Measurements from ENCODE around the gene PPCS. TPM values are rescaled to one million over a fixed set of nuclear protein-coding genes. Genes with fewer than 3 reads are reported as not detected.

Gene PPCS
- total and polyA plus RNA-seq, 2 of the 4 experiments (the other 2 are of a cell fraction): 8.2 to 18.9 TPM

DNA sequence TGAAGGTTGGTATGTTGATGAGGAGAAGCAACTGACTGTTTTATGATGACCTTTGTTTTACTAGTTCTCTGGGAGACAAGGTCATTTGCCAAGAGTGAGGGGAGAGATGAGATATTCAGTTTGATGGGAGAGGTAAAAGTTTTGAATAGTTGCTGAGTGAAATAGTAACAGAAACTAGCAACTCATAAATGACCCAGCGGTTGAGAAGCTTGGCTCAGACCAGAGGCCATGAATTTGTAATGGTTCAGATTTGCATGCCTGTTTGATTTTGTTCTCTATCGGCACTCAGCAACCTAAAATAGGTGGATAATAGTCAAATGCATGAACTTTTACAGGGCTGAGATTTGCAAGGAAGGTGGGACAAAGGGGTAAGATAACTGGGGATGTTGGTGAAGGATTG is 13.4 kb downstream of the PPCS start:
- Histone ChIP-seq H2BK15ac (ENCODE audit: low read depth, low read length) (no peak overlapping the region), H3K56ac (ENCODE audit: extremely low read depth, insufficient read depth, low read length) (no peak overlapping the region), H2BK20ac (ENCODE audit: low read depth, low read length) (no peak overlapping the region), H3K9me1 (ENCODE audit: insufficient read depth, low read length) (no peaks in the 10 kb centered on the region), H3K9me3 (ENCODE audit: control insufficient read depth, insufficient read depth, low read length) (no peaks in the 10 kb centered on the region), H2AK5ac (ENCODE audit: low read depth, low read length) (no peak overlapping the region), H3K4me3 (ENCODE audit: insufficient read depth, low read depth, low read length) (no peak overlapping the region), H3K18ac (ENCODE audit: low read depth, low read length) (no peak overlapping the region), H2BK120ac (ENCODE audit: low read depth, low read length) (no peak overlapping the region), H4K5ac (ENCODE audit: low read depth, low read length) (no peak overlapping the region), H3K36me3 (ENCODE audit: control insufficient read depth, insufficient read depth, low read length) (no peaks in the 10 kb centered on the region), H4K8ac (ENCODE audit: low read depth in 2 of 2, low read length in 2 of 2) (no peak overlapping the region), H3K4me1 (ENCODE audit: control insufficient read depth, insufficient read depth, low read length) (no peaks in the 10 kb centered on the region), H3K23ac (ENCODE audit: low read depth, low read length) (no peak overlapping the region), H3K4me2 (ENCODE audit: low read depth, low read length) (no peak overlapping the region), H3K9ac (ENCODE audit: low read depth, low read length) (no peak overlapping the region), H2AFZ (replicated peaks; ENCODE audit: low read length, poor library complexity) (no peak overlapping the region), H4K91ac (ENCODE audit: insufficient read depth, low read depth, low read length) (no peak overlapping the region), H2AK9ac (replicated peaks; ENCODE audit: low read depth, low read length, poor library complexity) (no peak overlapping the region), H3K4ac (ENCODE audit: low read depth, low read length) (no peak overlapping the region), H3K27me3 (ENCODE audit: control insufficient read depth, insufficient read depth, low read length) (peaks cover 8% of the 10 kb centered on the region; the same call in 1 of the 2 replicates), H3K27ac (ENCODE audit: insufficient read depth, low read length) (no peak overlapping the region), H3K79me1 (ENCODE audit: low read depth in 1 of 2, low read length in 2 of 2) (no peaks in the 10 kb centered on the region), H3K14ac (replicated peaks; ENCODE audit: low read depth, low read length) (no peak overlapping the region), H4K20me1 (ENCODE audit: insufficient read depth, low read length) (no peaks in the 10 kb centered on the region), H2BK5ac (ENCODE audit: low read depth, low read length, poor library complexity, severe bottlenecking) (no peak overlapping the region)
- ChIA-PET CTCF (no interaction called here), POLR2A (ENCODE audit: unreplicated experiment) (no interaction called here)
- dilution Hi-C loops (cut with HindIII; ENCODE audit: low sequenced_read_pairs, unreplicated experiment): no loop called here
- DNase-seq: no peak
- ATAC-seq (ENCODE audit: low read depth): no peak
- TF ChIP-seq ELK1 (IDR thresholded peaks at IDR 0.05; ENCODE audit: borderline replicate concordance, low read depth, low read length) (no peak), POLR2A (IDR thresholded peaks at IDR 0.05; ENCODE audit: low read depth, low read length) (no peak), RCOR1 (IDR thresholded peaks at IDR 0.05; ENCODE audit: insufficient replicate concordance, low read length) (no peak), NFE2L2 (IDR thresholded peaks at IDR 0.05; ENCODE audit: low read depth, low read length) (no peak)
- in situ Hi-C loops (cut with MboI; ENCODE audit: low sequenced_read_pairs): no loop called here
- BruUV-seq (replicated peaks): no TSS peak
- intact Hi-C loops (cut with micrococcal nuclease): no loop called here
- 80% methylated on average over 1 of the region's 2 CpGs; no CpG with 5 or more reads in 1 of the 2 experiments for WGBS, 2 experiments (ENCODE audit: extremely low coverage in 2 of 2, insufficient read length in 1 of 2)

All from IMR-90 (cell line).